BLaER1 (cell line): ENCODE measurements around the gene NAXE.

Experiments
- H3K27ac ChIP-seq: shearing (Covaris generic); formaldehyde crosslinking; 2 replicates; pipeline ENCODE4 v1.8.1; 2022
- H3K27me3 ChIP-seq: shearing (Covaris generic); formaldehyde crosslinking; 2 replicates; pipeline ENCODE4 v1.8.1; 2022
- H3K36me3 ChIP-seq: shearing (Covaris generic); formaldehyde crosslinking; 2 replicates; pipeline ENCODE4 v1.8.1; 2022
- H3K4me1 ChIP-seq: shearing (Covaris generic); formaldehyde crosslinking; 2 replicates; pipeline ENCODE4 v1.8.1; 2022
- H3K4me2 ChIP-seq: shearing (Covaris generic); formaldehyde crosslinking; 2 replicates; pipeline ENCODE4 v1.8.1; 2022
- H3K4me3 ChIP-seq: shearing (Covaris generic); formaldehyde crosslinking; 2 replicates; pipeline ENCODE4 v1.8.1; 2022
- H3K9ac ChIP-seq: shearing (Covaris generic); formaldehyde crosslinking; 2 replicates; pipeline ENCODE4 v1.8.1; 2022
- H3K9me3 ChIP-seq: shearing (Covaris generic); formaldehyde crosslinking; 2 replicates; pipeline ENCODE4 v1.8.1; 2022
- H4K20me1 ChIP-seq: shearing (Covaris generic); formaldehyde crosslinking; 2 replicates; pipeline ENCODE4 v1.8.1; 2022
- Cebpa-rat ChIP-seq: shearing (Covaris generic); IDR thresholded peaks from 2 replicates; pipeline ENCODE4 v1.8.1; 2022

Gene NAXE

GRCh38 chr1:156590326-156591180 lies 1.0 kb upstream of the NAXE start:
- H3K27ac ChIP-seq: peak overlapping the region; percentile 95
- peak overlapping the region; percentile 90 for H3K4me3 ChIP-seq
- H3K36me3 ChIP-seq: peaks cover 55% of the 10 kb centered on the region
- peak overlapping the region; percentile 86 for H3K4me2 ChIP-seq
- no peaks in the 10 kb centered on the region for H3K27me3 ChIP-seq
- no peaks in the 10 kb centered on the region for H3K9me3 ChIP-seq
- no peak for TF ChIP-seq Cebpa-rat
- peak overlapping the region; percentile 96 for H3K9ac ChIP-seq
- H3K4me1 ChIP-seq: peaks cover 43% of the 10 kb centered on the region
- H4K20me1 ChIP-seq: peaks cover 19% of the 10 kb centered on the region

- Histone ChIP-seq H3K9me3 (no peaks in the 10 kb centered on the region), H3K4me2 (peak overlapping the region; percentile 86), H3K36me3 (peaks cover 55% of the 10 kb centered on the region), H3K9ac (peak overlapping the region; percentile 96), H4K20me1 (peaks cover 13% of the 10 kb centered on the region), H3K4me3 (peak overlapping the region; percentile 90), H3K27ac (peak overlapping the region; percentile 95), H3K27me3 (no peaks in the 10 kb centered on the region), H3K4me1 (peaks cover 42% of the 10 kb centered on the region)
- TF ChIP-seq Cebpa-rat: no peak
These were observed 470 bp upstream of the NAXE start for GRCh38 chr1:156591181-156591431.

DNA sequence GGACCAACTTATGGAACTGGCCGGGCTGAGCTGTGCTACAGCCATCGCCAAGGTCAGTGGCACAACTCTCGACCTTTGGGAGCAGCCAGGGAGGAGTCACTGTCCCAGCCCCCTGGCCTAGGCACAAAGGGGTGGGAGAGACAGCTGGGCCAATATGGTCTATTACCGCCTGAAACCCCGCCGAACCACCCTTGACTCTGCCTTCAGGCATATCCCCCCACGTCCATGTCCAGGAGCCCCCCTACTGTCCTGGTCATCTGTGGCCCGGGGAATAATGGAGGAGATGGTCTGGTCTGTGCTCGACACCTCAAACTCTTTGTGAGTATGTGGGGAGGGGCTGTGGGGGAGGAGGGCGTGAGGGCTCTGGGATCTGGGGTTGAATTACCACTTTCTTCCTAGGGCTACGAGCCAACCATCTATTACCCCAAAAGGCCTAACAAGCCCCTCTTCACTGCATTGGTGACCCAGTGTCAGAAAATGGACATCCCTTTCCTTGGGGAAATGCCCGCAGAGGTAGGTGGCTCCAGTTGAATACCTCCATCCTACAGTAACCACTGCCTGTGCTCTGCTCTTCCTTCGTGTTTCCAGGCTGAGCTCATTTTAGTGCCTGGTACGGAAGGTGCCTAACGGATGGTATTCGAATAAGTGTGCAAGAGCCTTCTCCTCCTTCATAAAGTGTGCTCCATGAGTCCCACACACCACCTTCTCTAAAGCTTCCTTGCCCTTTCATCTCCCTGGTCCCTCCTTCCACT lies 758 bp downstream of the NAXE start:
- Histone ChIP-seq H3K9me3 (no peaks in the 10 kb centered on the region), H4K20me1 (peaks cover 17% of the 10 kb centered on the region), H3K27ac (peak overlapping the region; percentile 95), H3K4me2 (peak overlapping the region; percentile 86), H3K9ac (peak overlapping the region; percentile 96), H3K4me3 (peak overlapping the region; percentile 90), H3K4me1 (peaks cover 42% of the 10 kb centered on the region), H3K36me3 (peaks cover 55% of the 10 kb centered on the region), H3K27me3 (no peaks in the 10 kb centered on the region)
- TF ChIP-seq Cebpa-rat: no peak

GRCh38 chr1:156592910-156593660 lies 1.5 kb downstream of the NAXE start:
- Histone ChIP-seq H3K4me1 (peaks cover 42% of the 10 kb centered on the region), H3K9ac (peak overlapping the region; percentile 96), H3K4me3 (peak overlapping the region; percentile 90), H3K9me3 (no peaks in the 10 kb centered on the region), H3K27ac (peak overlapping the region; percentile 95), H3K27me3 (no peaks in the 10 kb centered on the region), H4K20me1 (peaks cover 17% of the 10 kb centered on the region), H3K4me2 (peak overlapping the region; percentile 86), H3K36me3 (peaks cover 56% of the 10 kb centered on the region)
- TF ChIP-seq Cebpa-rat: no peak

DNA sequence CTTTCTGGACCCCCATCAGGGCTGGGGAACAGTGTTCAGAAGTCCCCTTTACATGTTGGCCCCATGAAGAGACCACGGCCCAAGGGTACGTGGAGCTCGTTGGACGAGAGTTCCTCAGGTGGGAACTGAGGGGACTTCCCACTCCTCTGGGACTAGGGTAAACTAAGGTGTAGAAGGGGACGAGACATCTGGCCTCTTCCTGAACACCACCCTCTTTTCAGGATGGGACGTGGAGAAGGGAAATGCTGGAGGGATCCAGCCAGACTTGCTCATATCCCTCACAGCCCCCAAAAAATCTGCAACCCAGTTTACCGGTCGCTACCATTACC lies 2.0 kb downstream of the NAXE start:
- TF ChIP-seq Cebpa-rat: no peak
- Histone ChIP-seq H3K4me3 (peak overlapping the region; percentile 90; the same call in 1 of the 2 replicates), H4K20me1 (peaks cover 17% of the 10 kb centered on the region), H3K9me3 (no peaks in the 10 kb centered on the region), H3K27me3 (no peaks in the 10 kb centered on the region), H3K4me2 (peak overlapping the region; percentile 86), H3K9ac (peak overlapping the region; percentile 96; the same call in 1 of the 2 replicates), H3K36me3 (peaks cover 62% of the 10 kb centered on the region), H3K4me1 (peaks cover 42% of the 10 kb centered on the region), H3K27ac (peak overlapping the region; percentile 95)

DNA sequence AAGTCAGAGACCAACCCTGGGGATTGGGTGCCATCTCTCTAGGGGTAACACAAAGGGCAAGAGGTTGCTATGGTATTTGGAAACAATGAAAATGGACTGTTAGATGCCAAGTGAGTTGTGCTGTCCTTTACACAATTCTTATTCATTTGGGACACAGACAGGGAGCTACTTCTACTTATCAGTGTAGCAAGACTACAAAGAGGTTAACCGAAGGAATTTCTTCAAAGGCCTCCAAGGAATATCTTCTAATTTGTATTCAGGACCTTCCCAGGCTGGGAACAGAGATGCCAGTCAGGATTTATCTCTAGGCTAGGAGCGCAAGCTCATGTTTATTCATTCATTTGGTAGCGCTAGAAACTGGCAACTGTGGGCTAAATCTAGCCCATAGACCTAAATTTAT lies 2.6 kb downstream of the NAXE start:
- H4K20me1 ChIP-seq: peaks cover 17% of the 10 kb centered on the region
- H3K27ac ChIP-seq: peak overlapping the region; percentile 95; the same call in 1 of the 2 replicates
- peak overlapping the region; percentile 86; the same call in 1 of the 2 replicates for H3K4me2 ChIP-seq
- H3K4me1 ChIP-seq: peaks cover 43% of the 10 kb centered on the region
- no peak overlapping the region for H3K4me3 ChIP-seq
- peak overlapping the region; percentile 15; the same call in 1 of the 2 replicates for H3K9ac ChIP-seq
- H3K27me3 ChIP-seq: no peaks in the 10 kb centered on the region
- H3K36me3 ChIP-seq: peaks cover 67% of the 10 kb centered on the region
- TF ChIP-seq Cebpa-rat: no peak
- H3K9me3 ChIP-seq: no peaks in the 10 kb centered on the region

DNA sequence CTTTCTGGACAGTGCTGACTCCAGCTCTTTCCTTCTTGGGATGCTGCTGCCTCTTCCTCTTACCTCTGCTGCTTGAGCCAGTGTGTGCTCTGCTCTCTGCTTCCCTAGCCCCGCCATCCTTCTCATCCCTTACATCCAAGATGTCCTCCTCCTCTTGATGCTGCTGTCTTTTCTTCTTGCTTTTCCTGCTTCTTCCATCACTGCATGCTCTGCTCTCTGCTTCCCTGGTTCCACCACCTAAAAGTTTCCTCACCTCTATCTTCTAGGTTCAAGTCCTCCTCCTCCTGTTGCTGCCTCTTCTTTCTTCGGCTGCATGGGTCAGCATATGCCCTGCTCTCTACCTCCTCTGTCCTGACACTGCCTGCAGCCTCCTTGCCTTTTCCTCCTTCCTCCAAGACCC lies 3.4 kb downstream of the NAXE start:
- TF ChIP-seq Cebpa-rat: no peak
- Histone ChIP-seq H3K9ac (peak overlapping the region; percentile 15; the same call in 1 of the 2 replicates), H4K20me1 (peaks cover 17% of the 10 kb centered on the region), H3K27ac (peak overlapping the region; percentile 8; the same call in 1 of the 2 replicates), H3K4me2 (no peak overlapping the region), H3K27me3 (no peaks in the 10 kb centered on the region), H3K4me1 (peaks cover 51% of the 10 kb centered on the region), H3K36me3 (peaks cover 69% of the 10 kb centered on the region), H3K4me3 (no peak overlapping the region), H3K9me3 (no peaks in the 10 kb centered on the region)

DNA sequence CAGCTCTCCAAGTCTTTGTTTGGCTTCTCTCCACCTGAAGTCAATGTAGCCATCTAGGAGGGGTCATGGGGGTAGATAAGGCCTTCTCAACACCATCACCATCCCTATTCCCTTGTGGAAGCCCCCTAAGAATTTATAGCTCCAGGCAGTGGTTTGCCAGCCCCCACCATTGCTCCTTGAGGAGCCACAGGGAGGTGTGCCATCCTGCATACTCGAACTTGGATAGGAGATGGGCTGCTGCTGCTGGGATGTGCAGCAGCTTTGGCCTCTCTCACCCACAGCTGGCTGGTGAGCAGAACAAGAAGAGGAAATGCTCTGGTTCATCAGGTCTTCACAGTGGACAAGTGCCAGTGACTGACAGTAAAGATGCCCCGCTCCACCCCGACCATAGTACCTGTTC lies 4.8 kb downstream of the NAXE start:
- Histone ChIP-seq H3K27ac (no peak overlapping the region), H4K20me1 (peaks cover 17% of the 10 kb centered on the region), H3K4me1 (peaks cover 48% of the 10 kb centered on the region), H3K27me3 (no peaks in the 10 kb centered on the region), H3K9ac (no peak overlapping the region), H3K36me3 (peaks cover 69% of the 10 kb centered on the region), H3K4me2 (no peak overlapping the region), H3K4me3 (no peak overlapping the region), H3K9me3 (no peaks in the 10 kb centered on the region)
- no peak for TF ChIP-seq Cebpa-rat

GRCh38 chr1:156598125-156598524 lies 6.5 kb downstream of the NAXE start:
- Histone ChIP-seq H3K9ac (no peak overlapping the region), H3K4me2 (no peak overlapping the region), H3K36me3 (peaks cover 62% of the 10 kb centered on the region), H3K4me3 (no peak overlapping the region), H3K4me1 (peaks cover 47% of the 10 kb centered on the region), H3K27me3 (no peaks in the 10 kb centered on the region), H4K20me1 (peaks cover 11% of the 10 kb centered on the region; the same call in 1 of the 2 replicates), H3K9me3 (no peaks in the 10 kb centered on the region), H3K27ac (no peak overlapping the region)
- TF ChIP-seq Cebpa-rat: no peak
